ENCODE measurements around the gene ARMC8. TPM values are rescaled to one million over a fixed set of nuclear protein-coding genes. Genes with fewer than 3 reads are reported as not detected.

The ARMC8 gene
- total and polyA plus RNA-seq, 10 donors = 13.7 to 95.0 (median 62.2) TPM

DNA sequence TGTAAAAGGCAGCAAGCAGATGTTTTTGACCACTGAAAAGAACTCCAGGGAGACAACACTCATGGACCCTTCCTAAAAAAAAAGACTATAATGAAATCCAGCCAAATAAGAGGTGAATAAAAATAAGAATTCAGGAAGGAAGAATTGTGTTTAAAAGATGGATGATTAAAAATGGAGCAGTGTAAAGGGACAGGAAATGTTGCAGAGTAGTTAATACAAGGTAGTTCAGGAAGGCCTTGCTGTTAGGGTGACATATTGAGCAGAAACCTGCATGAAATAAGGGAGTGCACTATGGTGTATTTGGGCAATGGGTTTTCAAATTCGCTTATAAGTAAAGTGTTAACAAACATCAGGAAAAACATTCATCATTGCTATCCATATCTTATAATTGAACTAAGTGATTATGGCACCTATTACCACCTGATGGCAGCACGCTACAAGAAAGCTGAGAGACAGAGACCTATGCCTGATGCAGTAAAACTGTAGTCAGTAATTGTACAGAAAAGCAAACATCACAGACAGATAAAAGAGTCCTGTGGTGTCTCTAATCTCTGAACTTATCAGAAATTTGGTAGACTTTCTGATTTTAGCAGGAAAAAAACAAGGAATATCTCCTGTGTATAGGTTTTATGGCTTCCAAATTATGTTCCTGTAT is 6.6 kb upstream of the ARMC8 start:
- Histone ChIP-seq H3K27ac (no peak overlapping the region), H3K4me1 (peaks cover 0 to under 1% (median under 1%) of the 10 kb centered on the region in 6 donors), H3K9me3 (no peaks in the 10 kb centered on the region), H3K27me3 (replicated peaks in 1 of 7) (peaks cover 0 to 40% (median 0%) of the 10 kb centered on the region in 7 donors), H3K36me3 (no peaks in the 10 kb centered on the region), H3K4me3 (no peak overlapping the region)
- no peak for TF ChIP-seq POLR2AphosphoS5 (IDR thresholded peaks at IDR 0.05)
- TF ChIP-seq POLR2A (IDR thresholded peaks at IDR 0.05) = no peak
- TF ChIP-seq, protein P1, sequence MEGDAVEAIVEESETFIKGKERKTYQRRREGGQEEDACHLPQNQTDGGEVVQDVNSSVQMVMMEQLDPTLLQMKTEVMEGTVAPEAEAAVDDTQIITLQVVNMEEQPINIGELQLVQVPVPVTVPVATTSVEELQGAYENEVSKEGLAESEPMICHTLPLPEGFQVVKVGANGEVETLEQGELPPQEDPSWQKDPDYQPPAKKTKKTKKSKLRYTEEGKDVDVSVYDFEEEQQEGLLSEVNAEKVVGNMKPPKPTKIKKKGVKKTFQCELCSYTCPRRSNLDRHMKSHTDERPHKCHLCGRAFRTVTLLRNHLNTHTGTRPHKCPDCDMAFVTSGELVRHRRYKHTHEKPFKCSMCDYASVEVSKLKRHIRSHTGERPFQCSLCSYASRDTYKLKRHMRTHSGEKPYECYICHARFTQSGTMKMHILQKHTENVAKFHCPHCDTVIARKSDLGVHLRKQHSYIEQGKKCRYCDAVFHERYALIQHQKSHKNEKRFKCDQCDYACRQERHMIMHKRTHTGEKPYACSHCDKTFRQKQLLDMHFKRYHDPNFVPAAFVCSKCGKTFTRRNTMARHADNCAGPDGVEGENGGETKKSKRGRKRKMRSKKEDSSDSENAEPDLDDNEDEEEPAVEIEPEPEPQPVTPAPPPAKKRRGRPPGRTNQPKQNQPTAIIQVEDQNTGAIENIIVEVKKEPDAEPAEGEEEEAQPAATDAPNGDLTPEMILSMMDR (IDR thresholded peaks at IDR 0.05 in 8 of 11, conservative IDR thresholded peaks at IDR 0.05 in 3 of 11) = peak in 7 of 11 experiments; percentile 9 to 36 (median 17)
- no peak for DNase-seq
- WGBS, 5 donors = 12 to 16% (median 12%) methylated on average over 2 of the region's 2 CpGs
- intact Hi-C loops (cut with DNase I; ENCODE audit: low total_unique reads) = no loop called here

DNA sequence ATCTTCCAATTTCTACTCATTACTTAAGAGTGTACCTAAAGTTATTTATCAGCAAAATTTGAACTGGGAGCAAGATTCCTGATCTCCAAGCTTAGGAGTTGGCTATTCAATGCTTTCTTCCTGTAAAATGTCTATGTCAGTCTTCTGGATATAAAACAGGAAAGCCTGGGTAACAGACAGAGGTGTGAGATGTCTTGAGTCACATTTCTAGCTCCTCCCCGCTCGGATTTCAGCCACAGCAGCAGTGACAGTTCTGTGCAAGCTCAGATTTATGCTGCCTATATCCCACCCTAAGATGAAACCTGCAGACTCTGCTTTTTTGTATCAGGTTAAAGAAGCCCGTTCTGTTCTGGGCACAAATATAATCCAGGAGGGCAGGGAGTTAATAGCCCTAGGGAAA is 2.1 kb upstream of the ARMC8 start:
- Histone ChIP-seq H3K9me3 (no peaks in the 10 kb centered on the region), H3K27me3 (replicated peaks in 1 of 7) (peaks cover 0 to 29% (median 0%) of the 10 kb centered on the region in 7 donors), H3K4me1 (peaks cover 18 to 37% (median 28%) of the 10 kb centered on the region in 6 donors), H3K36me3 (peaks cover 0 to 3% (median 0%) of the 10 kb centered on the region in 6 donors), H3K27ac (no peak overlapping the region), H3K4me3 (no peak overlapping the region)
- TF ChIP-seq POLR2A (IDR thresholded peaks at IDR 0.05) (no peak), POLR2AphosphoS5 (IDR thresholded peaks at IDR 0.05) (no peak)
- TF ChIP-seq, protein P1 (IDR thresholded peaks at IDR 0.05 in 8 of 11, conservative IDR thresholded peaks at IDR 0.05 in 3 of 11) = no peak
- DNase-seq = no peak
- intact Hi-C loops (cut with DNase I; ENCODE audit: low total_unique reads) = no loop called here
- WGBS, 5 donors = 49 to 74% (median 60%) methylated on average over 3 of the region's 3 CpGs

DNA sequence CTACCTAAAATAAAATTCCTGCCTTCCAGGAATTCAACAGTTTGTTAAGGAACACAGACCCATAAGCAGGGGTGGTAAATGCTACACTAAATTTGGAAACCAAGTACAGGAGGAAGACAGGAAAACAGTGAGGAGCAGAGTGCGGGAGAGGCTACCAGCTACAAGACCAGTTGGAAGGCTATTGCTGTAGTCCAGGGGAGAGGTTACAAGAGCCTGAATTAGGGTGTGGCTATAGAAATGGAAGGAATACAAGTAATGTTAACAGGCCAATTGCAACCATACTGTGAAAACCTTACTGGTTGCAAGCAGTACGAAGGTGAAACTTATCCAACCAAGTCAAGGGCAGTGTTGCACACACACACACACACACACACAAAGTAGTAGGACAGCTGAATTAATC is 880 bp upstream of the ARMC8 start:
- intact Hi-C loops (cut with DNase I; ENCODE audit: low total_unique reads) = no loop called here
- peaks cover 20 to 49% (median 39%) of the 10 kb centered on the region in 6 donors for H3K4me1 ChIP-seq
- TF ChIP-seq POLR2A (IDR thresholded peaks at IDR 0.05) = no peak
- no peak for TF ChIP-seq POLR2AphosphoS5 (IDR thresholded peaks at IDR 0.05)
- TF ChIP-seq, protein P1 (IDR thresholded peaks at IDR 0.05 in 8 of 11, conservative IDR thresholded peaks at IDR 0.05 in 3 of 11) = no peak
- no peak for DNase-seq
- H3K27ac ChIP-seq = peak overlapping the region in 4 of 8 donors; percentile 93 to 97 (median 96)
- H3K27me3 ChIP-seq (replicated peaks in 1 of 7) = peaks cover 0 to 29% (median 0%) of the 10 kb centered on the region in 7 donors
- peak overlapping the region in 3 of 8 donors; percentile 83 to 96 (median 88) for H3K4me3 ChIP-seq
- 64 to 72% (median 66%) methylated on average over 2 of the region's 2 CpGs for WGBS, 5 donors
- H3K9me3 ChIP-seq = no peaks in the 10 kb centered on the region
- peaks cover 0 to 11% (median 0%) of the 10 kb centered on the region in 6 donors for H3K36me3 ChIP-seq

DNA sequence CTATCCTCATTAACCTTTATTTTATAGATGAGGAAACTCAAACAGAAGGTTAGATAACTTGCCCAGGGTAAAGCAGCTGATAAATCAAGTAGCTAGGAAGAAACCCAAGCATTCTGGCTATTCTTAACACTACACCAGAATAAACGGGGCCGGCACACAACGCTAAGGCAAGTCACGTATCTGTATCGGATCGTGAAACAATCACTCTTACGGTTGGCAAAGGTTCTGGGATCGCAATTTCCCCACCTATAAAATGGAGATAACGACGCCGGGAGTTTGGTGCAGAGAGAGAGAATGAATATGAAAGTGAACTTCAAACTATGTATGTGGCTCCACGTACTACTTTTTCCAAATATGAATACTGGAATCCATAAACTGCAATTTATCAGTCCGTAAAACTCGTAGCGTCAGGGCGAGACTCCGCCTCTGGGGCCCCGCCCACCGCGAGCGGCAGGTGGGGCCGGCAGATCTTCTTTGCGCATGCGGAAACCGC is 252 bp upstream of the ARMC8 start:
- Histone ChIP-seq H3K4me1 (peaks cover 20 to 55% (median 43%) of the 10 kb centered on the region in 6 donors), H3K36me3 (peaks cover 0 to 17% (median 0%) of the 10 kb centered on the region in 6 donors), H3K27ac (peak overlapping the region; percentile 73 to 97 (median 94)), H3K27me3 (replicated peaks in 1 of 7) (peaks cover 0 to 29% (median 0%) of the 10 kb centered on the region in 7 donors), H3K4me3 (peak overlapping the region; percentile 79 to 96 (median 86)), H3K9me3 (no peaks in the 10 kb centered on the region)
- WGBS, 5 donors = 0 to 1% (median 0%) methylated on average over 25 of the region's 25 CpGs
- intact Hi-C loops (cut with DNase I; ENCODE audit: low total_unique reads) = no loop called here
- peak; percentile 97 for DNase-seq
- TF ChIP-seq POLR2AphosphoS5 (IDR thresholded peaks at IDR 0.05) (no peak), POLR2A (IDR thresholded peaks at IDR 0.05) (no peak)
- TF ChIP-seq, protein P1 (IDR thresholded peaks at IDR 0.05 in 8 of 11, conservative IDR thresholded peaks at IDR 0.05 in 3 of 11) = no peak

Measured in spleen (tissue), 11 donors.